ENCODE data around the gene TADA1.
"Not testable (repeated sequence)": the region's sequence is repeated elsewhere in the genome, so short reads cannot be mapped to it uniquely, and the experiment has no call there.

TADA1 gene

GRCh38 chr1:166840309-166841274 is 35.5 kb downstream of the TADA1 start:
- no peak for DNase-seq

- DNase-seq, result peak; percentile 56 to 60
Measured at GRCh38 chr1:166839600-166840308, 36.3 kb downstream of the TADA1 start.

GRCh38 chr1:166838766-166839599 is 37.1 kb downstream of the TADA1 start, which contains the start of gene POGK:
Gene POGK, plus strand, starts transcription at chr1:166839475. Its CDS starts 1,482 bp downstream, at chr1:166840957.
- peak; percentile 81 to 82 for DNase-seq

- no peak for DNase-seq
Measured at GRCh38 chr1:166836733-166837132, 39.3 kb downstream of the TADA1 start.

- not testable (repeated sequence) for DNase-seq
Measured at GRCh38 chr1:166829762-166830161, 46.3 kb downstream of the TADA1 start.

GRCh38 chr1:166827426-166827825 is 48.6 kb downstream of the TADA1 start:
- no peak for DNase-seq

- no peak for DNase-seq
Measured at GRCh38 chr1:166822385-166822784, 53.7 kb downstream of the TADA1 start.

GRCh38 chr1:166819974-166820373 is 56.1 kb downstream of the TADA1 start:
- DNase-seq, result no peak

- no peak for DNase-seq
Measured at GRCh38 chr1:166814611-166815010, 61.5 kb downstream of the TADA1 start.

- DNase-seq, result no peak
Measured at GRCh38 chr1:166813508-166814223, 62.4 kb downstream of the TADA1 start.

- no peak for DNase-seq
Measured at GRCh38 chr1:166811691-166812090, 64.4 kb downstream of the TADA1 start.

- no peak for DNase-seq
Measured at GRCh38 chr1:166808952-166809351, 67.1 kb downstream of the TADA1 start.

Data from stimulated activated CD4-positive, alpha-beta T cell treated with anti-CD3 and anti-CD28 coated beads, Interleukin-4, amount 100 ng/mL, for 4 hours (primary cell).